ENCODE measurements around the gene FASN.

The FASN gene

DNA sequence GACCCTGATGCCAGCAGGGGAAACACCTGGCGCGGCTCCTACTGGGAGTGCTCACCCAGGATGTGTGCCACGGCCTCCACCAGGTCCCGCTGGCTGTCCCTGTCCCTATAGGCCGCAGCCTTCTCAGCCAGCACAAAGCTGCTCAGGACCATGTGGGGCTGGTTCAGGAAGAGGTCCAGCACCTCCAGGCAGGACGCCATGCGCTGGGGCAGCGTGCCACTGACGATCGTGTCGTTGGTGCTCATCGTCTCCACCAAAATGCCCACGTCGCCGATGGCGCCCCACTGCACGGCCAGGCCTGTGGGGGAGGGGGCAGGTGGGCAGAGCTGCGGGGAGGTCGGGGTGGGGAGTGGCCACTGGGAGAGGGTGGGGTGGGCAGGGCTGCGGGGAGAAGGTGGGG is 16.5 kb downstream of the FASN start:
- Histone ChIP-seq H3K4me2 (ENCODE audit: low read depth, low read length) (no peak overlapping the region), H3K27ac (ENCODE audit: low read length) (no peak overlapping the region), H3K9ac (ENCODE audit: low read length) (no peak overlapping the region), H4K20me1 (ENCODE audit: insufficient read depth, low read length) (no peaks in the 10 kb centered on the region), H3K9me2 (replicated peaks; ENCODE audit: insufficient read depth, low read length) (no peaks in the 10 kb centered on the region), H2AFZ (ENCODE audit: low read length) (no peak overlapping the region), H3K27me3 (replicated peaks; ENCODE audit: insufficient read depth, low read length) (no peaks in the 10 kb centered on the region), H3K79me2 (ENCODE audit: low read length) (no peaks in the 10 kb centered on the region), H3K4me3 (ENCODE audit: low read length) (no peak overlapping the region), H3K4me1 (ENCODE audit: low read length) (no peaks in the 10 kb centered on the region), H3F3A (ENCODE audit: insufficient read depth, low read length) (peaks cover 3% of the 10 kb centered on the region; the same call in 1 of the 2 replicates), H3K9me3 (replicated peaks; ENCODE audit: insufficient read depth, low read length) (no peaks in the 10 kb centered on the region), H3K36me3 (replicated peaks; ENCODE audit: insufficient read depth, low read length) (peaks cover 13% of the 10 kb centered on the region)
- no peak for TF ChIP-seq EZH2phosphoT487 (IDR thresholded peaks at IDR 0.05; ENCODE audit: low read length)
- no peak for TF ChIP-seq EZH2 (optimal IDR thresholded peaks at IDR 0.05; ENCODE audit: low read depth, low read length)
- TF ChIP-seq, protein P1, sequence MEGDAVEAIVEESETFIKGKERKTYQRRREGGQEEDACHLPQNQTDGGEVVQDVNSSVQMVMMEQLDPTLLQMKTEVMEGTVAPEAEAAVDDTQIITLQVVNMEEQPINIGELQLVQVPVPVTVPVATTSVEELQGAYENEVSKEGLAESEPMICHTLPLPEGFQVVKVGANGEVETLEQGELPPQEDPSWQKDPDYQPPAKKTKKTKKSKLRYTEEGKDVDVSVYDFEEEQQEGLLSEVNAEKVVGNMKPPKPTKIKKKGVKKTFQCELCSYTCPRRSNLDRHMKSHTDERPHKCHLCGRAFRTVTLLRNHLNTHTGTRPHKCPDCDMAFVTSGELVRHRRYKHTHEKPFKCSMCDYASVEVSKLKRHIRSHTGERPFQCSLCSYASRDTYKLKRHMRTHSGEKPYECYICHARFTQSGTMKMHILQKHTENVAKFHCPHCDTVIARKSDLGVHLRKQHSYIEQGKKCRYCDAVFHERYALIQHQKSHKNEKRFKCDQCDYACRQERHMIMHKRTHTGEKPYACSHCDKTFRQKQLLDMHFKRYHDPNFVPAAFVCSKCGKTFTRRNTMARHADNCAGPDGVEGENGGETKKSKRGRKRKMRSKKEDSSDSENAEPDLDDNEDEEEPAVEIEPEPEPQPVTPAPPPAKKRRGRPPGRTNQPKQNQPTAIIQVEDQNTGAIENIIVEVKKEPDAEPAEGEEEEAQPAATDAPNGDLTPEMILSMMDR (IDR thresholded peaks at IDR 0.05; ENCODE audit: low read length) = no peak
- DNase-seq = no peak

DNA sequence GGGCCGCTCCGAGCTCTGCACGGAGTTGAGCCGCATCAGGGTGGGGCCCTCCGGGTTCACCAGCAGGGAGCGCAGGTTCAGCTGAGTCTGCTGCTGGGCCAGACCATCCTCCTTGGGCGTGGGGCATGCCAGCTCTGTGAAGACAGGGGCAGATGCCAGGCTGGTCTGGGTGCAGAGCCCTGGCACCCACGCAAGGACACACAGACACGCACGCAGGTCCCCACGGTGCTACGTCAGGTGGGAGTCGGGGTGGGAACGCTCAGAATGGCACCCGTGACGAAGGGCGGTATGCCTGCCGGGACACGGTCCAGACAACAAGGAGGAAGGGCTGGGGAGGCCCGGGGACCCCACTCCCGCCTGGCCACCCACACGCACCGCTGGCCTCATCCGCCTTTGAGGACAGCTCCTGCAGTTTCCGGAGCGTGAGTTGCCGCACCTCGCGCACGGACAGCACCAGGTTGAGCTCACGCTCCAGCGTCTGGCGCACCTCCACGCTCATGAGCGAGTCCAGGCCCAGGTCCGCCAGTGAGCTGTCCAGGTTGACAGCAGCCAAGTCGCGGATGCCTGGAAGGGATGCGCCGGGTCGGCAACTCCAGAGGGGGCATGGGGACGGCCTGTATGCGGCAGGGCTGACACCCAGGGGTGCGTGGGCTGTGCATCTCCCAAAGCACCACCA is 17.1 kb downstream of the FASN start:
- H3K4me3 ChIP-seq (ENCODE audit: low read length) = no peak overlapping the region
- H4K20me1 ChIP-seq (ENCODE audit: insufficient read depth, low read length) = no peaks in the 10 kb centered on the region
- no peak overlapping the region for H3K4me2 ChIP-seq (ENCODE audit: low read depth, low read length)
- DNase-seq = no peak
- H3K9ac ChIP-seq (ENCODE audit: low read length) = no peak overlapping the region
- no peak overlapping the region for H2AFZ ChIP-seq (ENCODE audit: low read length)
- peaks cover 13% of the 10 kb centered on the region for H3K36me3 ChIP-seq (replicated peaks; ENCODE audit: insufficient read depth, low read length)
- no peaks in the 10 kb centered on the region for H3K9me2 ChIP-seq (replicated peaks; ENCODE audit: insufficient read depth, low read length)
- TF ChIP-seq EZH2phosphoT487 (IDR thresholded peaks at IDR 0.05; ENCODE audit: low read length) (no peak), EZH2 (optimal IDR thresholded peaks at IDR 0.05; ENCODE audit: low read depth, low read length) (no peak)
- TF ChIP-seq, protein P1 (IDR thresholded peaks at IDR 0.05; ENCODE audit: low read length) = no peak
- no peaks in the 10 kb centered on the region for H3K27me3 ChIP-seq (replicated peaks; ENCODE audit: insufficient read depth, low read length)
- no peaks in the 10 kb centered on the region for H3K79me2 ChIP-seq (ENCODE audit: low read length)
- H3F3A ChIP-seq (ENCODE audit: insufficient read depth, low read length) = peaks cover 3% of the 10 kb centered on the region; the same call in 1 of the 2 replicates
- no peaks in the 10 kb centered on the region for H3K9me3 ChIP-seq (replicated peaks; ENCODE audit: insufficient read depth, low read length)
- no peaks in the 10 kb centered on the region for H3K4me1 ChIP-seq (ENCODE audit: low read length)
- H3K27ac ChIP-seq (ENCODE audit: low read length) = no peak overlapping the region

DNA sequence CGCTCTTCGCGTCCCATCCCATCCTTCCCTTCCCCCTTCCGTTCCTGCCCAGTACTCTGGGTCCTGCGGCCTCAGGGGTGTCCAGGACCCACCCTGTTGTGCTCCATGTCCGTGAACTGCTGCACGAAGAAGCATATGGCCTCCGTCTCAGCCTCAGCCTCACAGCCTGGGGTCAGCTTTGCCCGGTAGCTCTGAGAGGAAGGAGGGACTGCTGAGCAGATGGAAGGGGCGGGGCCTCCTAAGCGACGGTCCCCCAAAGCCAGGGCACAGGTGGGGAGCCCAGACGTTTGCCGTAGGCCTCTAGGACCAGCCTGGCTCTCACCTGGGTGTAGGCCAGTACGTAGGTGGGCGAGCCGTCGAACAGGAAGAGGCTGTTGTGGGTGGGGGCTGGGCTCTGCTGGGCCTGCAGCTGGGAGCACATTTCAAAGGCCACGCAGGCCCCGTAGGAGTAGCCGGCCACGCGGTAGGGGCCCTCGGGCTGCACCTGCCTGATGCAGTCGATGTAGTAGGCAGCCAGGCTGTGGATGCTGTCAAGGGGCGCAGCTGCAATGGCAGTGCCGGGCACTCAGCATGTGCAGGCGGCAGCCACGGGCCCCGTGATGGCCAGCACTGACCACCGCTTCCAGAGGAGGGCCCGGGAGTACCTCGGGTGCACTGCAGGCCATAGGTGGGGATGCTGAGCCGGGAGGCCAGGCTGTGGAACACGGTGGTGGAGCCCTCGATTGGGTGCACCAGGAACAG is 17.8 kb downstream of the FASN start:
- H2AFZ ChIP-seq (ENCODE audit: low read length) = no peak overlapping the region
- no peaks in the 10 kb centered on the region for H3K9me2 ChIP-seq (replicated peaks; ENCODE audit: insufficient read depth, low read length)
- H3K79me2 ChIP-seq (ENCODE audit: low read length) = no peaks in the 10 kb centered on the region
- H3K36me3 ChIP-seq (replicated peaks; ENCODE audit: insufficient read depth, low read length) = peaks cover 13% of the 10 kb centered on the region
- H3K4me3 ChIP-seq (ENCODE audit: low read length) = no peak overlapping the region
- peaks cover 3% of the 10 kb centered on the region; the same call in 1 of the 2 replicates for H3F3A ChIP-seq (ENCODE audit: insufficient read depth, low read length)
- TF ChIP-seq, protein P1 (IDR thresholded peaks at IDR 0.05; ENCODE audit: low read length) = no peak
- TF ChIP-seq EZH2phosphoT487 (IDR thresholded peaks at IDR 0.05; ENCODE audit: low read length) = no peak
- TF ChIP-seq EZH2 (optimal IDR thresholded peaks at IDR 0.05; ENCODE audit: low read depth, low read length) = no peak
- H3K27ac ChIP-seq (ENCODE audit: low read length) = no peak overlapping the region
- H3K27me3 ChIP-seq (replicated peaks; ENCODE audit: insufficient read depth, low read length) = no peaks in the 10 kb centered on the region
- no peaks in the 10 kb centered on the region for H4K20me1 ChIP-seq (ENCODE audit: insufficient read depth, low read length)
- no peak for DNase-seq
- no peaks in the 10 kb centered on the region for H3K4me1 ChIP-seq (ENCODE audit: low read length)
- H3K4me2 ChIP-seq (ENCODE audit: low read depth, low read length) = no peak overlapping the region
- no peak overlapping the region for H3K9ac ChIP-seq (ENCODE audit: low read length)
- no peaks in the 10 kb centered on the region for H3K9me3 ChIP-seq (replicated peaks; ENCODE audit: insufficient read depth, low read length)

Data from MM.1S (cell line).